ENCODE measurements around the gene PRPS1L1.

Gene PRPS1L1

DNA sequence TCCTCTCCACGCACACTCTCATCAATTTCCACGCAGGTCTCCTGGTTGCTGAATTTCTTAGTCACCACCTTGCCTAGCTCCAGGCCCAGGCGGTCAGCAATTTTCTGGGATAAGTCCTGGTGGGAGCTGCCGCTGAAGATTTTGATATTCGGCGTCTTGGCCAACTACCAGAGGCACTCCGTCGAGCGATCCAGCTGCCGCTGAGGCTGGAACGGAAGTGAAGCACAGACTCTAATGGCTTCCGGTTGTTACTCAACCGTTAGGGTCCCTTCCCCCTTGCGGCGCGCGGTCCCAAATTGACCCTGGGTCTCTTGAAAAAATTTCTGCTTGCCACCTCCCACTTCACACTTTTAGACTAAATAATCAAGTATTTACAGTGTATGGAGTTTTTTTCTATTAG, at the start of gene PRPS1L1:
TSS of gene PRPS1L1 (minus strand) at position 219 of the 400 bp plus-strand sequence.
- Histone ChIP-seq H3K27ac (no peak within 1 kb of the TSS), H2AFZ (no peak within 1 kb of the TSS), H3K36me3 (ENCODE audit: control insufficient read depth, insufficient read depth, low read length) (no peaks in the 10 kb centered on the region), H3K4me1 (no peaks in the 10 kb centered on the region), H3K4me3 (ENCODE audit: low read depth, low read length) (no peak within 1 kb of the TSS), H3K4me2 (ENCODE audit: low read length) (no peak within 1 kb of the TSS), H3K79me2 (no peaks in the 10 kb centered on the region), H3K9ac (no peak within 1 kb of the TSS), H3K9me3 (ENCODE audit: control insufficient read depth, low read length) (no peaks in the 10 kb centered on the region), H3K27me3 (ENCODE audit: control insufficient read depth, insufficient read depth, low read length) (no peaks in the 10 kb centered on the region)
- TF ChIP-seq, protein P1, sequence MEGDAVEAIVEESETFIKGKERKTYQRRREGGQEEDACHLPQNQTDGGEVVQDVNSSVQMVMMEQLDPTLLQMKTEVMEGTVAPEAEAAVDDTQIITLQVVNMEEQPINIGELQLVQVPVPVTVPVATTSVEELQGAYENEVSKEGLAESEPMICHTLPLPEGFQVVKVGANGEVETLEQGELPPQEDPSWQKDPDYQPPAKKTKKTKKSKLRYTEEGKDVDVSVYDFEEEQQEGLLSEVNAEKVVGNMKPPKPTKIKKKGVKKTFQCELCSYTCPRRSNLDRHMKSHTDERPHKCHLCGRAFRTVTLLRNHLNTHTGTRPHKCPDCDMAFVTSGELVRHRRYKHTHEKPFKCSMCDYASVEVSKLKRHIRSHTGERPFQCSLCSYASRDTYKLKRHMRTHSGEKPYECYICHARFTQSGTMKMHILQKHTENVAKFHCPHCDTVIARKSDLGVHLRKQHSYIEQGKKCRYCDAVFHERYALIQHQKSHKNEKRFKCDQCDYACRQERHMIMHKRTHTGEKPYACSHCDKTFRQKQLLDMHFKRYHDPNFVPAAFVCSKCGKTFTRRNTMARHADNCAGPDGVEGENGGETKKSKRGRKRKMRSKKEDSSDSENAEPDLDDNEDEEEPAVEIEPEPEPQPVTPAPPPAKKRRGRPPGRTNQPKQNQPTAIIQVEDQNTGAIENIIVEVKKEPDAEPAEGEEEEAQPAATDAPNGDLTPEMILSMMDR (IDR thresholded peaks at IDR 0.05): no peak

DNA sequence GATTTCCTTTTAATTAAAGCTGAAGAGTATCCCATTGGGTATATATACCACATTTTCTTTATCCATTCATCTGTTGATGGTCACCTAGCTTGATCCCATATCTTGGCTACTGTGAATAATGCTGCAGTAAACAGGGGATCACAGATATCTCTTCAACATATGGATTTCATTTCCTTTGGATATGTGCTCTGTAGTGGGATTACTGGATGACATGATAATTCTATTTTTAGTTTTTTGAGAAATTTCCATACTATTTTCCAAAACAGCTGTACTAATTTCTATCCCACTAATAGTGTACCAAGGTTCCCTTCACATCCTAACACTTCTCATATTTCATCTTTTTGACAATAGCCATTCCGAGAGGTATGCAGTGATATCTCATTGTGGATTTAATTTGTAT, 48.8 kb upstream of the PRPS1L1 start:
- Histone ChIP-seq H3K9ac (no peak overlapping the region), H3K4me3 (ENCODE audit: low read depth, low read length) (no peak overlapping the region), H3K79me2 (no peaks in the 10 kb centered on the region), H3K9me3 (ENCODE audit: control insufficient read depth, low read length) (no peaks in the 10 kb centered on the region), H3K27me3 (ENCODE audit: control insufficient read depth, insufficient read depth, low read length) (no peaks in the 10 kb centered on the region), H2AFZ (no peak overlapping the region), H3K4me2 (ENCODE audit: low read length) (no peak overlapping the region), H3K4me1 (no peaks in the 10 kb centered on the region), H3K36me3 (ENCODE audit: control insufficient read depth, insufficient read depth, low read length) (no peaks in the 10 kb centered on the region), H3K27ac (no peak overlapping the region)
- TF ChIP-seq, protein P1 (IDR thresholded peaks at IDR 0.05): no peak

DNA sequence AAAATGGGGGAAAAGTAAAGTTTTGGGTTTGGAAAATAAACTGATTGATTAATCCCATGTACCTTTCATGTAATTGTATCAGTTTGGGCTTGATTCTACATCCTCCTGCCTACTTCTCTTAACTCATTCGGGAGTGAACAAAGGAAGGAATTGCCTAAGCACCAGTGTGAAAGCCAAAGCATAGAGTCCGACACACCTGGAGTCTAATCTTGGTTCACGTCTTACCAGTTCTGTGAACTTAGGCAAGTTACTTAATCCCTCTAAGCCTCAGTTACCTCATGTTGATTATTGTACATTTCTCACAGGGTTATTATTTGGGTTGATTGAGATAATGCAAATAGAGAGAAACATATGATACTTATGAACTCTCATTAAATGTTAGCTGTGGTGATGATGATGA, 41.1 kb upstream of the PRPS1L1 start:
- H2AFZ ChIP-seq: no peak overlapping the region
- H3K36me3 ChIP-seq (ENCODE audit: control insufficient read depth, insufficient read depth, low read length): no peaks in the 10 kb centered on the region
- H3K4me1 ChIP-seq: no peaks in the 10 kb centered on the region
- H3K9ac ChIP-seq: no peak overlapping the region
- no peak overlapping the region for H3K4me3 ChIP-seq (ENCODE audit: low read depth, low read length)
- no peaks in the 10 kb centered on the region for H3K9me3 ChIP-seq (ENCODE audit: control insufficient read depth, low read length)
- no peaks in the 10 kb centered on the region for H3K27me3 ChIP-seq (ENCODE audit: control insufficient read depth, insufficient read depth, low read length)
- TF ChIP-seq, protein P1 (IDR thresholded peaks at IDR 0.05): no peak
- no peak overlapping the region for H3K4me2 ChIP-seq (ENCODE audit: low read length)
- no peak overlapping the region for H3K27ac ChIP-seq
- H3K79me2 ChIP-seq: no peaks in the 10 kb centered on the region

DNA sequence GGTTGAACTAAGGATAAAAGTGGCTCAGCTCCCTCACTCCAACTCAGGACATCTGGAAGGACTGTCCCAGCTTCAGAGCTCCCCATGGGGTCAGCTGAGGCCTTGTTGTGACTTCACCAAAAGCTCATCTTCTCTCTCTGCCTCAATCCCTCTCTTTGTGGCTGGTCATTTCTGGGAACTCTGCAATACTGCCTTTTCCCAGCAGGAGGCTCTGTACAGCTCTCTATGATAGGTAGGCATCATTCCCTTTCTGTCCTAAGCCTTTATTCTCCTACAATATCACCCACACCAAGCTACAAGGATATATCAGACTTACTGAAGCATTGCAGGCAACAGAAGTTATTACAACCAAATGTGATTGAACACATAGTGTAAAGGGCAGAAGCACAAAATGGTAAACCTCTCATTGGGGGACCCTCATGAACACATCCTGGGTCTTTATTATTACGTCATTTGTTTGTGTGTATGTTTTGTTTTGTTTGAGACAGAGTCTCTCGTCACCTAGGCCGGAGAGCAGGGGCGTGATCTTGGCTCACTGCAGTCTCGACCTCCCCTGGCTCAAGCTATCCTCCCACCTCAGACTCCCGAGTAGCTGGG, 36.7 kb upstream of the PRPS1L1 start:
- TF ChIP-seq, protein P1 (IDR thresholded peaks at IDR 0.05): peak; percentile 44
- Histone ChIP-seq H3K27me3 (ENCODE audit: control insufficient read depth, insufficient read depth, low read length) (no peaks in the 10 kb centered on the region), H3K27ac (no peak overlapping the region)

More for the DNA sequence above, 36.7 kb upstream of the PRPS1L1 start:
- Histone ChIP-seq H3K9ac (no peak overlapping the region), H3K36me3 (ENCODE audit: control insufficient read depth, insufficient read depth, low read length) (no peaks in the 10 kb centered on the region), H3K9me3 (ENCODE audit: control insufficient read depth, low read length) (no peaks in the 10 kb centered on the region), H2AFZ (no peak overlapping the region), H3K4me1 (no peaks in the 10 kb centered on the region), H3K79me2 (no peaks in the 10 kb centered on the region), H3K4me3 (ENCODE audit: low read depth, low read length) (no peak overlapping the region), H3K4me2 (ENCODE audit: low read length) (no peak overlapping the region)
